NK-92 (cell line): Measurements from ENCODE around the gene CIB4.

Source experiments
- DNase-seq: peaks from one replicate; lab custom pipeline; 2025; ENCODE audit not compliant: unreplicated experiment; lab: John Stamatoyannopoulos, UW

CIB4 gene

GRCh38 chr2:26623541-26624495 is 17.3 kb downstream of the CIB4 start:
- DNase-seq: no peak

- DNase-seq: no peak
These were observed 19.5 kb downstream of the CIB4 start for GRCh38 chr2:26621469-26622199.

GRCh38 chr2:26620031-26620605 is 21.0 kb downstream of the CIB4 start:
- no peak for DNase-seq

- DNase-seq: no peak
These were observed 21.6 kb downstream of the CIB4 start for GRCh38 chr2:26619521-26619951.

GRCh38 chr2:26619096-26619495 is 22.1 kb downstream of the CIB4 start:
- no peak for DNase-seq

GRCh38 chr2:26618611-26619010 is 22.6 kb downstream of the CIB4 start:
- no peak for DNase-seq

- DNase-seq: no peak
These were observed 23.5 kb downstream of the CIB4 start for GRCh38 chr2:26617588-26618083.

GRCh38 chr2:26616706-26617587 is 24.2 kb downstream of the CIB4 start:
- DNase-seq: no peak

- DNase-seq: no peak
These were observed 25.1 kb downstream of the CIB4 start for GRCh38 chr2:26615860-26616705.

GRCh38 chr2:26615336-26615859 is 25.8 kb downstream of the CIB4 start:
- DNase-seq: no peak

- DNase-seq: no peak
These were observed 26.7 kb downstream of the CIB4 start for GRCh38 chr2:26614216-26615138.

- no peak for DNase-seq
These were observed 27.6 kb downstream of the CIB4 start for GRCh38 chr2:26613241-26614215.

GRCh38 chr2:26612522-26613240 is 28.5 kb downstream of the CIB4 start:
- no peak for DNase-seq

GRCh38 chr2:26612034-26612433 is 29.1 kb downstream of the CIB4 start:
- DNase-seq: no peak

- DNase-seq: no peak
These were observed 30.4 kb downstream of the CIB4 start for GRCh38 chr2:26610504-26611335.

GRCh38 chr2:26609839-26610277 is 31.3 kb downstream of the CIB4 start:
- DNase-seq: no peak
